Stomach (tissue), 4 donors: ENCODE measurements around the gene GLB1L2.

Source experiments
- POLR2A ChIP-seq, 4 donors: fragments of 450-650 bp; IDR thresholded peaks; one replicate each; pipeline ENCODE4 v1.6.1; 2016; ENCODE audit warnings: antibody characterized with exemption in 4 of 4, control low read depth in 2 of 4, mild to moderate bottlenecking in 1 of 4, moderate library complexity in 1 of 4
- POLR2AphosphoS5 ChIP-seq, 3 donors: sonication (generic); formaldehyde crosslinking; IDR thresholded peaks; one replicate each; pipeline ENCODE4 v1.6.1; 2016; ENCODE audit warnings: antibody characterized with exemption in 3 of 3
- TF ChIP-seq, protein P1 (sequence below), 7 experiments: fragments of 450-650 bp in 4 of 7; fragments of 200-600 bp in 3 of 7; sonication (generic) in 3 of 7; IDR thresholded peaks; one replicate each; pipeline ENCODE4 v1.5.1; 2016 to 2019; ENCODE audit warnings: antibody characterized with exemption in 7 of 7, control low read depth in 2 of 7, mild to moderate bottlenecking in 1 of 7

DNA sequence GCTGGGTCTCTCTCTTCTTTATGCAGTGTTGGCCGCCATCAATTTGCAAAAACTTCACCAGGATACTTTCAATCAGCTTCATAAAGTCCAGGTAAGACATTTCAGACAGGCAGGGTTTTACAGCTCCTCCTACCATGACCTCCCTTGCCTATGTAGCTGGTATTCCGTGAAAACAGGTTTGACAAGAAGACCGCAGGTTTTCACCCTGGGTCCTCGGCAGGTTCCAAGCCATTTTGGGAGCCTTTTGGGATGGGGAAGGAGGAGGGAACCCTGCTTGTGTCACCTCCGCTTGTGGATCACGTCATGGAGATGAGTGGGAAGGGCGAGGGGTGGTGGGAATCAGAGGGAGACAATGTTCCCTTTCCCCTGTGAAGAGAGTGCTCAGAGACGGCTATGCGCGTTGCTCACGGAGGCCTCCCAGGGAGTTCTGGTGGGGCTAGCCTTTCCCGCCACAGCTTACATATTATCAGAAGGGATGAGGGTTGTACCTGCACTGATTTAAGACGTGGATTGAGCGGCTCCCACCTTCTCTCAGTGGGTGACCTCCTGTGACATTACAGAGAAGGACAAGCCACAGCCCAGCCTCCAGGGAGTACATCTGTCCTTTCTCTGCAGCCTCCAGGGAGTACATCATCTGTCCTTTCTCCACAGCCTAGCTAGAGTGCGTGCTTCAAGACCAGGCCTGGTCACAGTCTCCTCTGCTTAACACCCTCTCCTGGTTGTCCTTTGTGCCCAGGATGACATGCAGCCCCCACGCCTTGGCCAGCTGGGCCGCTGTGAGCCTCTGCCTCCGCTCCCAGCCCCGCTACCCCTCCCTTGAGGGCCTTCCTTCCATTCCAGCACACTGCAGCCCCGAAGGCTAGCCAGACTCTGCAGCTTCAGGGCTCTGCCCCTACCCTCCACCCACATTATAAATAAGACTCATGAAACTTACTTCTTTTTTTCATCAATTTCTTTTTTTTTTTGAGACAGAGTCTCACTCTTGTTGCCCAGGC is 38.4 kb upstream of the GLB1L2 start:
- TF ChIP-seq, protein P1, sequence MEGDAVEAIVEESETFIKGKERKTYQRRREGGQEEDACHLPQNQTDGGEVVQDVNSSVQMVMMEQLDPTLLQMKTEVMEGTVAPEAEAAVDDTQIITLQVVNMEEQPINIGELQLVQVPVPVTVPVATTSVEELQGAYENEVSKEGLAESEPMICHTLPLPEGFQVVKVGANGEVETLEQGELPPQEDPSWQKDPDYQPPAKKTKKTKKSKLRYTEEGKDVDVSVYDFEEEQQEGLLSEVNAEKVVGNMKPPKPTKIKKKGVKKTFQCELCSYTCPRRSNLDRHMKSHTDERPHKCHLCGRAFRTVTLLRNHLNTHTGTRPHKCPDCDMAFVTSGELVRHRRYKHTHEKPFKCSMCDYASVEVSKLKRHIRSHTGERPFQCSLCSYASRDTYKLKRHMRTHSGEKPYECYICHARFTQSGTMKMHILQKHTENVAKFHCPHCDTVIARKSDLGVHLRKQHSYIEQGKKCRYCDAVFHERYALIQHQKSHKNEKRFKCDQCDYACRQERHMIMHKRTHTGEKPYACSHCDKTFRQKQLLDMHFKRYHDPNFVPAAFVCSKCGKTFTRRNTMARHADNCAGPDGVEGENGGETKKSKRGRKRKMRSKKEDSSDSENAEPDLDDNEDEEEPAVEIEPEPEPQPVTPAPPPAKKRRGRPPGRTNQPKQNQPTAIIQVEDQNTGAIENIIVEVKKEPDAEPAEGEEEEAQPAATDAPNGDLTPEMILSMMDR (IDR thresholded peaks at IDR 0.05), result no peak
- TF ChIP-seq POLR2AphosphoS5 (IDR thresholded peaks at IDR 0.05) (no peak), POLR2A (IDR thresholded peaks at IDR 0.05) (no peak)
